ENCODE results near the gene TMPRSS9. TPM values are rescaled to one million over a fixed set of nuclear protein-coding genes. Genes with fewer than 3 reads are reported as not detected.

Gene TMPRSS9
- polyA plus RNA-seq, 1 experiment: not detected

- POLR2A ChIA-PET: no interaction called here
- peaks cover 4% of the 10 kb centered on the region for H3K27me3 ChIP-seq (ENCODE audit: control insufficient read depth, insufficient read depth, low read length)
- peaks cover 12% of the 10 kb centered on the region for H3K36me3 ChIP-seq (ENCODE audit: control insufficient read depth, insufficient read depth, low read length)
- CTCF ChIA-PET: interaction anchor here (0.5 to 1.7 kb wide), 3 partner anchors 14 to 63 kb away, joined by 3 read pairs; no protein-coding TSS in a partner anchor
- H3K4me3 ChIP-seq (ENCODE audit: low read depth, low read length): no peak overlapping the region
- no peak for TF ChIP-seq CTCF (IDR thresholded peaks at IDR 0.05; ENCODE audit: insufficient read depth, low read depth, low read length)
- DNase-seq (ENCODE audit: low read depth): no peak
These were observed 5.4 kb upstream of the TMPRSS9 start for GRCh38 chr19:2354670-2355069.

- POLR2A ChIA-PET: no interaction called here
- CTCF ChIA-PET: interaction anchor here (0.5 to 1.7 kb wide), 3 partner anchors 14 to 64 kb away, joined by 3 read pairs; no protein-coding TSS in a partner anchor
- no peak overlapping the region for H3K4me3 ChIP-seq (ENCODE audit: low read depth, low read length)
- peaks cover 12% of the 10 kb centered on the region for H3K36me3 ChIP-seq (ENCODE audit: control insufficient read depth, insufficient read depth, low read length)
- no peak for TF ChIP-seq CTCF (IDR thresholded peaks at IDR 0.05; ENCODE audit: insufficient read depth, low read depth, low read length)
- DNase-seq (ENCODE audit: low read depth): no peak
- peaks cover 7% of the 10 kb centered on the region for H3K27me3 ChIP-seq (ENCODE audit: control insufficient read depth, insufficient read depth, low read length)
These were observed 4.7 kb upstream of the TMPRSS9 start for GRCh38 chr19:2355168-2356035.

- TF ChIP-seq CTCF (IDR thresholded peaks at IDR 0.05; ENCODE audit: insufficient read depth, low read depth, low read length): no peak
- peaks cover 10% of the 10 kb centered on the region for H3K36me3 ChIP-seq (ENCODE audit: control insufficient read depth, insufficient read depth, low read length)
- no peak for DNase-seq (ENCODE audit: low read depth)
- H3K27me3 ChIP-seq (ENCODE audit: control insufficient read depth, insufficient read depth, low read length): peaks cover 9% of the 10 kb centered on the region
- no peak overlapping the region for H3K4me3 ChIP-seq (ENCODE audit: low read depth, low read length)
- ChIA-PET CTCF (no interaction called here), POLR2A (no interaction called here)
These were observed 3.9 kb upstream of the TMPRSS9 start for GRCh38 chr19:2356036-2356646.

GRCh38 chr19:2357279-2358206 is 2.5 kb upstream of the TMPRSS9 start:
- ChIA-PET CTCF (no interaction called here), POLR2A (no interaction called here)
- peaks cover 9% of the 10 kb centered on the region for H3K27me3 ChIP-seq (ENCODE audit: control insufficient read depth, insufficient read depth, low read length)
- peaks cover 10% of the 10 kb centered on the region for H3K36me3 ChIP-seq (ENCODE audit: control insufficient read depth, insufficient read depth, low read length)
- no peak overlapping the region for H3K4me3 ChIP-seq (ENCODE audit: low read depth, low read length)
- TF ChIP-seq CTCF (IDR thresholded peaks at IDR 0.05; ENCODE audit: insufficient read depth, low read depth, low read length): no peak
- no peak for DNase-seq (ENCODE audit: low read depth)

Measured in BJ (cell line).